SK-N-SH (cell line): Measurements from ENCODE around the gene CCR9. TPM values are rescaled to one million over a fixed set of nuclear protein-coding genes. Genes with fewer than 3 reads are reported as not detected.

Experiments used
- CTCF ChIA-PET: fragments of 300-600, 350-600 bp; formaldehyde crosslinking; extraction: SDS; loops from one replicate; lab custom pipeline; 2021; lab: Yijun Ruan, JAX
- POLR2A ChIA-PET: fragments of 350-600 bp; sonication (Branson Sonifier 250); formaldehyde crosslinking; extraction: SDS; loops from one replicate; lab custom pipeline; 2020; ENCODE audit warnings: antibody characterized with exemption, inconsistent platforms; lab: Yijun Ruan, JAX
- DNase-seq: peaks from one replicate; pipeline ENCODE4 v3.0.0; 2012
- H2AFZ ChIP-seq: fragments of 200-600 bp; sonication (generic); 2 replicates; pipeline ENCODE4 v1.8.1; 2016; ENCODE audit warnings: antibody characterized with exemption, mild to moderate bottlenecking, low read depth
- H3F3A ChIP-seq: fragments of 200-600 bp; sonication (generic); replicated peaks from 2 replicates; pipeline ENCODE3; 2016; ENCODE audit warnings: antibody characterized with exemption, mild to moderate bottlenecking; ENCODE audit not compliant: insufficient read depth
- H3K27ac ChIP-seq, 2 experiments: fragments of 200-500 bp in 1 of 2; fragments of 200-600 bp in 1 of 2; sonication (Bioruptor generic) in 1 of 2; sonication (generic), shearing (Covaris generic) in 1 of 2; 2 replicates each; pipeline versions ENCODE4 v1.5.1 to v1.6.1; 2014 to 2016; ENCODE audit warnings: low read depth in 2 of 2, inconsistent platforms in 1 of 2, low read length in 1 of 2, mild to moderate bottlenecking in 1 of 2, mixed read lengths in 1 of 2
- H3K27me3 ChIP-seq: fragments of 200-600 bp; sonication (generic), shearing (Covaris generic); 2 replicates; pipeline ENCODE4 v1.6.1; 2016; ENCODE audit warnings: mixed run types; ENCODE audit not compliant: insufficient read depth
- H3K36me3 ChIP-seq, 2 experiments: fragments of 200-500 bp in 1 of 2; fragments of 200-600 bp in 1 of 2; sonication (Bioruptor generic) in 1 of 2; sonication (generic) in 1 of 2; replicated peaks in 1 of 2; 2 replicates each; pipeline versions ENCODE3 to v1.5.1; 2014 to 2016; ENCODE audit warnings: low read length in 1 of 2, mild to moderate bottlenecking in 1 of 2; ENCODE audit not compliant: insufficient read depth in 2 of 2, control insufficient read depth in 1 of 2
- H3K4me1 ChIP-seq, 2 experiments: fragments of 200-500 bp in 1 of 2; fragments of 200-600 bp in 1 of 2; sonication (Bioruptor generic) in 1 of 2; sonication (generic), shearing (Covaris generic) in 1 of 2; 2 replicates each; pipeline versions ENCODE4 v1.5.1 to v1.6.1; 2014 to 2016; ENCODE audit warnings: low read depth in 1 of 2, low read length in 1 of 2, mixed run types in 1 of 2; ENCODE audit not compliant: insufficient read depth in 2 of 2, control insufficient read depth in 1 of 2
- H3K4me2 ChIP-seq: fragments of 200-600 bp; sonication (generic), shearing (Covaris generic); 2 replicates; pipeline ENCODE4 v1.6.1; 2017; ENCODE audit warnings: mixed run types
- H3K4me3 ChIP-seq, 2 experiments: fragments of 200-500 bp in 1 of 2; fragments of 200-600 bp in 1 of 2; sonication (Bioruptor generic) in 1 of 2; sonication (generic), shearing (Covaris generic) in 1 of 2; 2 replicates each; pipeline versions ENCODE4 v1.5.1 to v1.8.1; 2014 to 2016; ENCODE audit warnings: low read depth in 2 of 2, inconsistent platforms in 1 of 2, low read length in 1 of 2, mild to moderate bottlenecking in 1 of 2, mixed read lengths in 1 of 2, moderate library complexity in 1 of 2
- H3K79me2 ChIP-seq: fragments of 200-600 bp; sonication (generic); 2 replicates; pipeline ENCODE4 v1.8.1; 2017; ENCODE audit warnings: mild to moderate bottlenecking; ENCODE audit not compliant: insufficient read depth
- H3K9ac ChIP-seq: fragments of 200-600 bp; sonication (generic); 2 replicates; pipeline ENCODE4 v1.6.1; 2017; ENCODE audit warnings: mixed run types
- H3K9me2 ChIP-seq: fragments of 200-600 bp; sonication (generic); 2 replicates; pipeline ENCODE4 v1.6.1; 2017; ENCODE audit warnings: mixed run types
- H3K9me3 ChIP-seq: fragments of 200-600 bp; sonication (generic); 2 replicates; pipeline ENCODE4 v1.6.1; 2017; ENCODE audit warnings: mixed run types, mild to moderate bottlenecking, moderate library complexity
- H4K20me1 ChIP-seq: fragments of 200-600 bp; sonication (generic); 2 replicates; pipeline ENCODE4 v1.6.1; 2017; ENCODE audit warnings: mild to moderate bottlenecking, mixed run types; ENCODE audit not compliant: insufficient read depth
- CTCF ChIP-seq: fragments of 200-600 bp; sonication (generic); IDR thresholded peaks from 2 replicates; pipeline ENCODE4 v1.6.1; 2017; ENCODE audit warnings: antibody characterized with exemption, mild to moderate bottlenecking, moderate library complexity
- FOSL2 ChIP-seq: IDR thresholded peaks from 2 replicates; pipeline ENCODE4 v1.4.0; 2012; ENCODE audit warnings: low read depth, mild to moderate bottlenecking, moderate library complexity, borderline replicate concordance
- FOXM1 ChIP-seq: IDR thresholded peaks from 2 replicates; pipeline ENCODE4 v1.4.0; 2012; ENCODE audit warnings: low read depth, mild to moderate bottlenecking
- GATA2 ChIP-seq: sonication (generic); formaldehyde crosslinking; IDR thresholded peaks from 2 replicates; pipeline ENCODE4 v1.5.0; 2020; ENCODE audit warnings: mild to moderate bottlenecking, missing genetic modification reagents
- IRF3 ChIP-seq: fragments of 150-350 bp; IDR thresholded peaks from 2 replicates; pipeline ENCODE4 v1.6.1; 2016; ENCODE audit warnings: mild to moderate bottlenecking, low read depth, low read length
- MAX ChIP-seq: IDR thresholded peaks from 2 replicates; pipeline ENCODE4 v1.4.0; 2012; ENCODE audit warnings: low read depth
- MEF2A ChIP-seq: IDR thresholded peaks from 2 replicates; pipeline ENCODE4 v1.4.0; 2012; ENCODE audit warnings: low read depth, borderline replicate concordance
- MXI1 ChIP-seq: IDR thresholded peaks from 2 replicates; pipeline ENCODE4 v1.6.1; 2012; ENCODE audit warnings: mild to moderate bottlenecking, low read depth, low read length, improper control_type of control experiment
- PBX3 ChIP-seq: IDR thresholded peaks from 2 replicates; pipeline ENCODE4; 2012
- POLR2AphosphoS5 ChIP-seq: IDR thresholded peaks from 2 replicates; pipeline ENCODE4 v1.6.1; 2012; ENCODE audit warnings: low read depth, low read length
- RXRA ChIP-seq: IDR thresholded peaks from 2 replicates; pipeline ENCODE4 v1.4.0; 2012; ENCODE audit warnings: low read depth, mild to moderate bottlenecking, borderline replicate concordance
- TAF1 ChIP-seq: IDR thresholded peaks from 2 replicates; pipeline ENCODE4 v1.6.1; 2012; ENCODE audit warnings: low read depth, mild to moderate bottlenecking, low read length, moderate library complexity, borderline replicate concordance
- TEAD4 ChIP-seq: IDR thresholded peaks from 2 replicates; pipeline ENCODE4 v1.4.0; 2012; ENCODE audit warnings: mild to moderate bottlenecking, borderline replicate concordance; ENCODE audit not compliant: insufficient read depth
- USF1 ChIP-seq: IDR thresholded peaks from 2 replicates; pipeline ENCODE4 v1.4.0; 2012; ENCODE audit warnings: low read depth, borderline replicate concordance
- YY1 ChIP-seq: IDR thresholded peaks from 2 replicates; pipeline ENCODE4 v1.4.0; 2012; ENCODE audit warnings: low read depth, mild to moderate bottlenecking
- ZBTB33 ChIP-seq: IDR thresholded peaks from 2 replicates; pipeline ENCODE4 v1.4.0; 2012; ENCODE audit warnings: low read depth, borderline replicate concordance
- WGBS: methylation state at CpG from one replicate; pipeline ENCODE4 v1.1.6; 2017; ENCODE audit warnings: low lambda C conversion rate; 5-methylcytosine and 5-hydroxymethylcytosine counted together
- polyA plus RNA-seq, 3 experiments: library from polyadenylated mRNA; depleted of rRNA; stranded (reverse); fragments of >200 nt; gene quantifications; 2 replicates each; pipeline ENCODE4 v1.2.3, GENCODE V29; 2012

Gene CCR9
- polyA plus RNA-seq, 1 of the 3 experiments (the other 2 are of a cell fraction), result not detected

GRCh38 chr3:45858809-45859543 is 27.4 kb upstream of the CCR9 start:
- Histone ChIP-seq H3K79me2 (no peaks in the 10 kb centered on the region), H3K4me3 (no peak overlapping the region), H3K9me3 (no peaks in the 10 kb centered on the region), H3F3A (no peaks in the 10 kb centered on the region), H4K20me1 (no peaks in the 10 kb centered on the region), H3K4me2 (no peak overlapping the region), H3K9ac (no peak overlapping the region), H3K4me1 (no peaks in the 10 kb centered on the region), H3K9me2 (no peaks in the 10 kb centered on the region), H3K36me3 (no peaks in the 10 kb centered on the region), H3K27ac (no peak overlapping the region), H2AFZ (0 out of 2 replicates have a peak overlapping the region, but pooled peaks have one; percentile 16), H3K27me3 (peaks cover 8% of the 10 kb centered on the region; the same call in 1 of the 2 replicates)
- TF ChIP-seq GATA2 (CRISPR knock-in tag), result no peak
- TF ChIP-seq MEF2A, result no peak
- no peak for TF ChIP-seq IRF3
- no peak for TF ChIP-seq CTCF
- no peak for TF ChIP-seq RXRA
- TF ChIP-seq USF1, result no peak
- TF ChIP-seq TAF1, result no peak
- no peak for TF ChIP-seq FOSL2
- no peak for TF ChIP-seq MXI1
- TF ChIP-seq TEAD4, result no peak
- no peak for TF ChIP-seq YY1
- TF ChIP-seq MAX, result no peak
- TF ChIP-seq PBX3, result no peak
- TF ChIP-seq FOXM1, result no peak
- TF ChIP-seq POLR2AphosphoS5, result no peak
- TF ChIP-seq ZBTB33, result no peak
- WGBS, result 68% methylated on average over 7 of the region's 7 CpGs
- POLR2A ChIA-PET, result no interaction called here
- CTCF ChIA-PET, result no interaction called here
- no peak for DNase-seq
